Posterior cingulate gyrus (tissue), 11 donors: ENCODE measurements around the gene PLCD3.
A peak's percentile ranks its signal among the peaks of the same experiment; 100 is the strongest.

Experiments used
- DNase-seq, 10 donors: peaks; one replicate each; pipeline versions ENCODE4 v3.0.0 to v3.0.0-alpha.2; 2020 to 2021; ENCODE audit warnings: mixed read lengths in 3 of 10
- intact Hi-C: fragments of 100-400 bp; cut with DNase I; formaldehyde crosslinking; loops from one replicate; pipeline ENCODE4 v1.15.1; 2023

The PLCD3 gene

DNA sequence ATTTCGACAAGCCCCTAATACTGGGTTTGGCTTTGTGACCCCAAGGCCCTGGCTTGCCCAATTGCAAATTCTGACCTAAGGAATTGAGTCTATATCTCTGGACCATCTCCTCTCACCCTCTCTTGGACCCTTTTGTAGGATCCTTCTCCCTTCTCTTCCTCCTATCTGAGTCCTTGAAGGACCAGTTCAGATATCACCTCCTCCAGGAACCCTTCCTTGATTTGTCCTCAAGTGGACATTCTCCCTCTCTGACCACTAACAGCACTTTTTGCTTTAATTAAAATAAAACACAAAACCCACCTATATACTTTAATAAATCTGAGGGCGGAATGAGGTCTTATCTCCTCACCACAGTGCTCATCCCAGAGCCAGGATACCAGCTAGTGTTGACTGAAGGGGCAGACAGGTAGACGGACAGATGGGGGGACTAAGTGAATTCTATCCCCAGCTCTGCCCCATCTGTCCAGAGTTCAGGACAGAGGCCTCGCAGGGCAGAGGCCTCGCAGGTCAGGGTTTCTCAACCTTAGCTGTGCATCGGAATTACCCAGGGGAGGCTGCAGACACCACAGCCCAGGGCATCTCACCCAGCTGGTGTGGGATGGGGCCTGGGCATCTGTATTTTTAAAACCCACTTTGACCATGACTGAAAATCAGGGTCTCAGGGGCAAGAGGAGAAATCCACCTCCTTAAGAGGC, 9.1 kb downstream of the PLCD3 start:
- intact Hi-C loops, result no loop called here
- no peak for DNase-seq

DNA sequence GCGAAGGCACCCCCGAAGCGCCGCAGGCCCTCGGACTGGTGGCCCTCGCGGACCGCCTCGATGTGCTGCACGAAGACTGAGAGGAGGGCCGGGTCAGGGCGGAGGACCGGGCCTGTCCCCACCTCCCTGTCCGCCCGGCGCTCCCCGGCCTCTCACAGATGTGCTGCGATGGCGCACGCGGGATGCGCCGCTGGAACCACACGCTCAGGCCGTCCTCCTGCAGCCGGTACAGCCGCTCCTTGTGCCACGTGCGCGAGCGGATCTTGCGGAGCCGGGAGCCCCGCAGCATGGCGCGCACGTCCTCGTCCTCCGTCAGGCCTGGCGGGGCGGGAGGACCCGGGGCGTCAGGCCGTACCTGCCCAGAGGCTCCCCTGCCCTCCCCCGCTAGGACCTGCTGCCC, 11.3 kb downstream of the PLCD3 start:
- intact Hi-C loops, result no loop called here
- DNase-seq, result no peak

DNA sequence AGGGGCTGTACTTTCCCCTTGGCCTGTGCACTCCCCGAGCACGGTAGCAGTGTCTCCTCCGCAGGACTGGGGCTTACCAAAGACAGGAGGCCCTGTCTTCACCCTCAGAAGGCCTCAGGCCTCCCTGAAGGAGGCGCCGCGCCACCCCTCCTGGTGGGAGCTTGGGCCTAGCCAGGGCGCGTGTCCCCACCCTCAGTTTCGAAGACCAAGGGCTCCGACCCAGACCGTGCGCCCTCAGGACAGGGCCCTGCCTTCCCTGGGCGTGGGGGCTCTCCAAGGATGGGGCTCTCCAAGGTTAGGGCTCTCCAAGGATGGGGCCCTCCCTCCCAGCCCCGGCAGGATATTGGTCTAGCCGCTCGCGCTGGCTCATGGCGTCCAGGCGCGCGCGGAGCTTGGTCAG, 11.8 kb downstream of the PLCD3 start:
- DNase-seq, result no peak
- intact Hi-C loops, result no loop called here

DNA sequence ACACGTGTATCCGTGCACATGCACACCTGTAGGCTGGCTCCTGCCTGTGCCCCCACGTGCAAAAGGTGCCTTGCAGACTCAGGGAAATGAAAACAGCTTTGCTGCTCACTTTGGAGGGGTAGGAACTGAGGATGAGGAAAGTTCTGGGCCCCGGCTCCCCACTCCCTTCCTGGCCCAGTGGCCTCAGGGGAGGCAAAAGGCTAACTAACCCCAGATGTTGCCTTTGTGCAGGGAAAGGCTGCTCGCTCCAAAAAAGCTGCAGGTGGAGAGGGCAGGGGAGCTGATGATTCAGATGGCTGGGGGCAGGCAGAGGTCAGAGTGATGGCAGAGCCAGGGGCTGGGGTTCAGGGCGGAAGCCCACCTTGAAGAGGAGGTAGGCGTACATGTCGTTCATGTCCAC, 12.4 kb downstream of the PLCD3 start:
- DNase-seq, result no peak
- intact Hi-C loops, result no loop called here

DNA sequence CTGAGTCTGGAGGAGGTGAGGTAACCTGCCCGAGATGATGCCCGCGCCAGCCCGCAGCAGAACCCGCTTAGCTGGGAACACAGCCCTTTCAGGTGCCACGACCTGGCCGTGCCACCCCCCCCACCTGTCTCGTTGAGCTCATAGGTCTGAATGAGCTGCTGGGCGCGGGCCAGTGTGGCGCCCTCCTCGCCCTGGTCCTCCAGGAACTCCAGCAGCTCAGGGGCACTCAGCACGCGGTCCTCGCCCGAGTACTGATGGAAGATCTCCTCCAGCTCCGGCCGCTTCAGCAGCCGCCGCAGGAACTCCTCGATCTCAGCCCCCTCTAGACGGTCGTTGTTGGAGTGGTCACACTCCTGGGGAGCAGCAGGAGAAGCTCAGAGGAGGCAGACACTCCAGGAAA, 13.6 kb downstream of the PLCD3 start:
- DNase-seq, result no peak

DNA sequence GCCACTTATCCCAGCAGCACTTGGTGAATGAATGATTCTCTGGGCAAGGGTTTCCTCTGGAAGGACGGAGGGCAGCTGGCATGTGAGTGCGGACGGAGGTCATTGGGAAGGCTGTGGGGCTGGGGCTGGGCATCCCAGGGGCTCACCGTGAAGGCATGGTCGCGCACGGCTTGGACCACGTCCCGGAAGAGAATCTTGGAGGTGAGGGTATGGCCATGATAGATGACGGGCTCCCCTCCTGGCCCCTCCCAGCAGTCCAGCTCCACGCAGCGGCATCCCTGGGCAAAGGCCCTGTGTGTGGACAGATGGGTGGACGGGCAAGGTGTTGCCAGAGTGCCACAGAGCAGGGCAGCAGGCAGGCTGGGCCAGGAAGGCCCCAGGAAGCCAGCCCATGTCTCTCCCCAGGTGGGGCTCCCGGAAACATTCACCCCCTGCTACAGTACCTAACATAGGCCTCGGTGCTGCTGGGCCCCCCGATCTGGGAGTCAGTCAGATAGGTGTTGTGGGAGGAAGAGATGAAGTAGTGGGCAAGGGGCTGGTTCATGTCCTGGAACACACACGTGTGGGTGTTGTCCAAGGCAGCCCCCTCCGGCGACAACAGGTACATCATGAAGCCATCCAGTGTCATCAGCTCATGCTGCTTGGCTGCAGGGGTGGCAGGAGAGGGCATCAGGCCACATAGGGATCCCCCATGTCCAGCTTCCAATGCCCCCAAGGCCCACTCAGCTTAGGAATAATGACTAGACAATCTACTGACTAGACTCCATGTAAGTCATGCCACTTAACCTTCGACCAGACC, 14.3 kb downstream of the PLCD3 start:
- intact Hi-C loops, result no loop called here
- DNase-seq, result no peak

More for the DNA sequence above, 13.6 kb downstream of the PLCD3 start:
- intact Hi-C loops, result no loop called here

DNA sequence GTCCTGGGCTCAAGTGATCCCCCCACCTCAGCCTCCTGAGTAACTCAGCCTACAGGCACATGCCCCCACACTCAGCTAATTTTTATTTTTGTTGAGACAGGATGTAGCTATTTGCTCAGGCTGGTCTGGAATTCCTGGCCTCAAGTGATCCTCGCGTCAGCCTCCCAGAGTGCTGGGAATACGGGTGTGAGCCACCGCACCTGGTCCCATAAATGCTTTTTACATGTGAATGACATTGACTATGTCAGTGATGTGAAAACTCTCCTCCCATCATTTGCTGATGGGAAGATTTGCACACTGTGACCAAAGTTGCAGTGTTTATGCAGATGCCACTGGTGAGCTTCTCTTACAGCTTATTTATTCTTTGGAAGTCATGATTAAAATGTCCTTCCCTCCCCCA, 15.0 kb downstream of the PLCD3 start:
- intact Hi-C loops, result no loop called here
- DNase-seq, result no peak

DNA sequence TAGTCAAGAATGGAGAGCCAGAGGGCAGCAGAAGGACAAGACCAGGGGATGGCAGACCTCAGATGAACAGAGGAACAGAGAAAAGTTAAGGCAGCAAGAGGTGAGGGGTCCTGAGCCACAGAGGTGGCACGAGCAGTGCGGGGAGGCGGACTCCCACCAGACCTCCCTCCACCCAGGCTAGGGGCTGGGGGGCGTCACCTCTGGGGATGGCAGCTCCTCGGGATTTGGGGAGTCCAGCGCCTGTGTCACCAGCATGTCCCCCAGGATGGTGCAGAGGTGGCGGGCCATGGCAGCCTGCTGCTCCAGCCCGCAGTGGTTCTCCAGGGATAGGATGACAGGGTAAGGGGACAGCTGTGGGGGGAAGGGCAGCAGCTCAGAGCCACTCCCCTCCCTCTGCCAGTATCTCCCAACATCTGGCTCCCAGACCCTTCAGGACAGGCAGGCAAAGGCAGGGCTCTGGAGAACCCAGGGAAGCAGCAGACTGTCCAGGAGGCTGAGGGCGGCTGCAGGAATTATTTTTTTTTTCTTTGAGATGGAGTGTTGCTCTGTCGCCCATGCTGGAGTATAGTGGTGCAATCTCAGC, 15.8 kb downstream of the PLCD3 start:
- intact Hi-C loops, result no loop called here
- DNase-seq, result no peak

DNA sequence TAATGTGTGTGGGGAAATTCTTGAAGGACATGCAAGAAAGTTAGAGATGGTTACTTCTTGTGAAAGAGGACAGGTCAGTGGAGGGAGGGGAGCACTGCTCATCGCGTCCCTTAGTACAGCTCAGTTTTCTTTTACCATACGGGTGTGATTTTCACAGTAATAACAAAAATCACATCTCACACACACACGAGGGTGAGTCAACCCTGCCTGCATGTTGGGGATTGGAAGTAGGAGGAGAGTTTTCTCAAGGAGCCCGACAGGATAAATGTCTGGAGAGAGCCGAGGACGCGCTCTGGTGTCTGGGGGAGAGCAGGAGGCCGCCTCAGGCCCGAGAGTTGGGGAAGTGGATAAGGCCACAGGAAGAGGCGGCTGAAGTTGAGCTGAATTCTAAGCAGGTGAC, 16.4 kb downstream of the PLCD3 start:
- intact Hi-C loops, result no loop called here
- no peak for DNase-seq

DNA sequence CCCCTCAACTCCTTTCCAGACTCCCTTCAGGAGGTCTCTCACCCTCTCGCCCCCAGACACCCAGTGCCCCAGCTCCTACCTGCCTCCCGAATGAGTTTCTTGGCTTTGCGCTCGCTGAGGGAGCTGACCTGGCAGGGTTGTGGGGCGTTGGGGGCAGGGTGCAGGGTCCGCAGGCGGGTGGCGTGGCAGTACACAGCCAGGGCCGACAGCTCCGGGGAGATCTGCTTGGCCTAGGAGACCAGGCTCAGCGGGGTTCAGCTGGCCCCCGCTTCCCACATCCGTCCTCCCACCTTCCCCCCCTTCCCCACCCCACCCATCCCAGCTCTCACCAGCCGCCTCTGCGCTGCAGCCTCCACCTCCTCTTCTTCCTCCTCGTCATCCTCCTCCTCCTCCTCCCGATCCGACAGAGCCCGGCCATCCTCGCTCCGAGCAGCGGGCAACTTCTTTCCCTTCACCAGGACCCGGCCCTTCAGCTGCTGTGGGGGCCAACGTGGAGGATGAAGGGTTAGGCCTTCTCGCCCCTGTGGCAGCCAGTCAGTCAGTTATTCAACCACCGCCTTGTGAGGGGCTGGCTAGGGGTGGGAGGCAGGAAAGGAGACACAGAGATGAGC, 17.2 kb downstream of the PLCD3 start:
- intact Hi-C loops, result no loop called here
- no peak for DNase-seq

DNA sequence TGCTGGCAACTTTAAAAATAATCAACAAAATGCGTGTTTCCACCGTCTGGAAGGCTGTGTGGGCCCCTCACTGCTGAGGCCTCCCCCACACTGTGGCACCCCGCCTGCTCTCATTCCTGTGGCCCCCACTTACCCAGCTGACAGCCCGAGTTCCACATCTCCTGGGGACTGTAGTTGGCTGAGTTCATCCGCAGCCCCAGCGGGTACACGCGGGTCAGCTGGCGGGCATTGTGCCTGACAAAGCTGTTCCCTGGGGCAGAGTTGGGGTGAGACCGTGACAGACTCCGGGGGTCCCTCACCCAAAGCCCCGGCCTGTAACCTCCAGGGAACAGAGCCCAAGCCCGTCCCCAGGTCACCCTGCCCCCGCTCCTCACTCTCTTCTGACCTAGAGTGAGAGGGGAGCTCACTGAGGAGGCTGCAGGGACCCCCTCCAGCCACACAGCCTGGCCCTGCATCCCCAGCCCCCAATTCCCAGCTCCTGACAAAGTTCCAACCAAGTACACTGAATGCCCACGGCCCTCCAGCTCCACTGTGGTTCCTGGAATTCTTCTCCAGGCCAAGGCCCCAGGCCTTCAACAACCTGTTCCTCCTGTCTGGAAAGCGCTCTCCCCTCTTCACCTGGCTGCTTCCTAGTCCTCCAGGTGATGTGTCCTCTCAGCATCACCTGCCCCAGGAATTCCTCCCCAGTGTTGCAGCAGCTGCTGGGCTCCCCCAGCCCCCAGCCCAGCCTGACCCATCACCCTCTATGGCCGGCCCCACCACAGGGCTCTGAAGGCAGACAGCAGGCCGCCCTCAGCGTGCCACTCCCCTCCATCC, 18.0 kb downstream of the PLCD3 start:
- no peak for DNase-seq
- intact Hi-C loops, result no loop called here

DNA sequence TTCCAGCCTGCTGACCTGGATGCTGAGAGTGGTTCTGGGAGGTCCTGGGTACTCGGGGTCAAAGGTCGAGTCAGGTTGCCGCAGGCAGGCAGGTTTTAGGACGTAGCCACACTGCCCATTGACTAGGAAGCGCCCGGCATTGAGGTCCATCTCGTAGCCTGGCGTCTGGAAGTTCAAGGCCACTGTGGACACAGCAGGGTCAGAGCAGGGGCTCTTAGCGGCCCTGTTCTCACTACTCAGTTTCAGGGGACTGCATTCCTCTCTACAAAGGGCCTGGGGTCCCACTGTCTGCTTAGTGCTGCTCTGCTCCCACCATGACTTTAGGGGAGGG, 18.9 kb downstream of the PLCD3 start:
- DNase-seq, result no peak
- intact Hi-C loops, result no loop called here

DNA sequence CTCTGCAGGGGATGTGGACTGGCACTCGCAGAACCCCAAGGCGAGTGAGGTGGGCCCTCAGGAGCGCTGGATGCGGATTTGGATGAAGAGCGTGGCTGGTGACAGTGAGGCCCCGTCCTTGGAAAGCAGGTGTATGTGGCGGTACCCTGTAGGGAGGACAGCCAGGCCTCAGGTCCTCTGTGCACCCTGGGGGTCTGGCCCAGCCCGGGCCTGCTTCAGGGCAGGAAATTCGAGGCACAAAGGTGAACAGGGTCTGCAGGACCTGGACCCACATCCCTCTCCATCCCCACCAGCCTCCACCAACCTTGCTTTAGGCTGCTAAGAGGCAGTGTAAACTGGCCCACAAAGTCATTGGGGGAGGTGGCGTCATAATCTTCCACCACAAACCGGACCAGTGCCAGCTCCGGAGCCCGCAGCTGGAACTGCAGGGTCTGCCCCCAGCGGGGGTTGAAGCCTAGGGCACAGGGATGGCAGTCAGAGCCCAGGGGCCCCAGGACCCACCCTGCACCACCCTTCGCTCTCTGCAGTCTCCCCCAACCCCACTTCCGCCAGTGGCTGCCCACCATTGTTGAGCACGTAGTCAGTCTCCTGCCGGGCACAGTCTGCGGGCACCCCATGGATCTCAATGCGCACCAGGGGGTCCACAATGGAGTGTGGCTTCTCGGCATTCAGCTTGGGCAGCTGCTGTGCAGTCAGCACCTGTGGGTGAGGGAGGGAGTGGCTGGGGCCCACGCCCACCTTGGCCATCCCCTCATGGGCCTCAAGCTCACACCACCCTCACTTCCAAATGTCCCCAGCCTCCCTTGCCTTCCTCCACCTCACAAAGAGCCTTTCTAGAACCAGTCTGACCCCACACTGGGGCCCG, 19.5 kb downstream of the PLCD3 start:
- DNase-seq, result no peak
- intact Hi-C loops, result no loop called here

DNA sequence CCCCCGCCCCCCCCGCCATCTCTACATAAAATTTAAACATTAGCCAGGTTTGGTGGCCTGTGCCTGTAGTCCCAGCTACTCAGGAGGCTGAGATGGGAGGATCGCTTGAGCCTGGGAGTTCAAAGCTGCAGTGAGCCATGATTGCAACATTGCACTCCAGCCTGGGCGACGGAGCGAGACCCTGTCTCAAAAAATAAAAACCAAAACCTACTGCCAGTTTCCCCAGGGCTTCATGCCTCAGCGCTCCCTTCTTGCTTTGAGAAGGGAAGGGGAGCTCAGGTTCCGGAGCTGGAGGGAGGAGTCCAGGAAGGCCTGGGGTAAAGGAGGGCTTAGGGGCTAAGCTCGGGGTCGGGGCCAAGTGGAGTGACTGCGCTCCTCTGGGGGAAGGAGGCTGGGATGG, 20.5 kb downstream of the PLCD3 start:
- no peak for DNase-seq
- intact Hi-C loops, result no loop called here

DNA sequence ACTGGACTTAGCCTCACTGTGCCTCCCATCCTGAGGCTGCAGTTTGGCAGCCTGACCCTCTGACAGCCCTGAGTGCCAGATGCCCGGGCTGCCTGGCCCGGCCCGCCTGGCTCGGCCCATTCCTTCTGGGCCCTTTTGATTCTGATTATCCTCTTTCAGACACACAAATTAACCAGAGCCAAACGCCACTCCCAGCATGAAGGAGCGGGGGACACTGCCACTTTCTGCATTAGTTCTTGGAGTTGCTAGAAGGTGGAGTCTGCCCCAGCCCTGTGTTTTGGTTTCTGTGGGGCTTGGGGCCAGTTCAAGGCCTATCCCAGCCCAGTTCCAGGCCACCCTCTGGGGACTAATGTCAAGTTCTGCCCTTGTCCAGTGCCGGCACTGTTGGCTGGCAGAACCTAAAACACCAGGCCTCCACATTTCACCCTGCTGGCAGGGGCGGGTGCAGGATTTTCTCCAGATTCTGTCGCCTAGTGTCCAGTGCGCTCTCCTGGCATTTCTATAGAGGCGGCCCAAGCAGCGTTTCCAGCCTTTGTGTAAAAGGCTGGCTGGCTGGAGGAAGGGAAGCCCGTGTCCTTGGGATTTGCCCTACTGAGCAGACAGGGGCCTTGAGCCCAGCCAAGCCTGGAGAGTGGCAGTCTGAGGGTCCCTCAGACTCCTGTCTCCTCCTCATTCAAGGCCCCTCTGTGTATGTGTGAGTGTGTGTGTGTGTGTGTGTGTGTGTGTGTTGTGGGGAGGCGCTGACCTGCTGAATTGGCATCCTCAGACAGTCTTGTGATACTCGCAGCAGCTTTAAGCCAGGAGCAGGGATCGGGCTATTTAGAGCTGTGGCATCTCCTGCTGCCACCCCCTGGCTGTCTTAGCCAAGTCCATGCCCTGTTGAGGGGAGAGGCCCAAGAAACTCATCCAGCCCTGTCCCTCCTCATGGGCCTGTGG, 21.4 kb downstream of the PLCD3 start:
- intact Hi-C loops, result no loop called here
- peak in 7 of 10 donors; percentile 26 to 90 (median 51) for DNase-seq

DNA sequence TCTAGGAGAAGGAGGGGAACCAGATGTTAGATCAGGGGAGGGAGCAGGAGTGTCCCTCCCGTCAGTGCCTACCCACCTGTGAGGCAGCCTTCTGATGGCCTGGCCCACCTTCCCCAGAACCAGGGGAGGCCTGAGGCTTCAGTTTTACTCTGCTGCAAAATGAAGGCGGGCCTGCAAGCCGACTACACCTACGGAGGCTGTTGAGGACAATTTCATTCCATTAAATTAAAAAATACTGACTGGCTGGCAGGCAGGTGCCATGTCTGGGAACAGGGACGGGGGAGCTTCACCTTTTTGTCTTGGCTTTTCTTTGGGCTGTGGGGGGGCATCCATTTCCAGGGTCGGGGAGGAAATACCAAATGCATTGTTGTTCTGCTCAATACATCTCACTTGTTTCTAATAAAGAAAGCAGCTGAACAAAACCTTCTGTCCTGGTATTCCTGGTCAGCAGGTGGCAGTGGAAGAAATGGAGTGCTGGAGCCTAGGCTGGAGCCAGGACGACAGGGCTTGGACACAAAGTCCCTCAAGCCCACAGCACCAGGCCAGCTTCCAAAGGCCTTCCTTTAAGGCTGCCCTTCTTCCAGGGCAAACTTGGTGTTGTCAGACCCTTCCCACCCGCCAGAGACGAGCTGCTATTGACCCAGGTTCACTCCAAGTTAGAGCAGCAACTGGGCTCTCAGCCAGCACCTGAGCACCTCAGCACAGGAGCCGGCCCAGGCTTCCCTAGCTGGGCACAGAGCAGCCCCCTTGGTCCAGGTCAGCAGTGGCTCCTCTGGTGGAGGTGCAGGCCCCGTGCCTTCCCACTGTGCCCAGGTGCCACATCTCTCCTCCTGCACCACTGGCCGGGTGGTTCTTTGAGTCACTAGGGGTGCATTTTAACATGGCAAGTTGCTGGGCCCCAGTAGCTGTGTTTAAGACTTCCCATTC, 23.5 kb downstream of the PLCD3 start:
- no peak for DNase-seq
- intact Hi-C loops, result no loop called here

DNA sequence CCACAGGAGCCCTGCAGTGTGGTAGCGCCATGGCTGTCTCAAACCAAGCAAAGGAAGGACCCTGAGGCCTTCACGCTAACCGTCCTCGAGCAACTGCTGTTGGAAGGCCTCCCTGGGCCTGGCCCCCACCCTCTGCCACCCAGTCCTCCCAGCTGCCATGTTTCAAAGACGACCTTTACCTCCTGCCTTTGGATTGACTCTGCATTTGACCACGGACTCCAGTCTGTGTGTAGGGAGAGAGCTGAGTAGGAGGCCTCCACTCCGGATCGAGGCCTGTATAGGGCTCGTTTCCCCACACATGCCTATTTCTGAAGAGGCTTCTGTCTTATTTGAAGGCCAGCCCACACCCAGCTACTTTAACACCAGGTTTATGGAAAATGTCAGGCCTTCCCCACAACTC, 24.3 kb downstream of the PLCD3 start:
- intact Hi-C loops, result no loop called here
- DNase-seq, result no peak
